K562 (cell line): ENCODE data around the gene PYGO2. TPM values are rescaled to one million over a fixed set of nuclear protein-coding genes. Genes with fewer than 3 reads are reported as not detected.

Experiments
- ARID1B ChIP-seq: fragments of 450-650 bp; IDR thresholded peaks from 2 replicates; pipeline ENCODE4 v1.6.1; 2016; ENCODE audit warnings: antibody characterized with exemption, mild to moderate bottlenecking, inconsistent platforms
- BHLHE40 ChIP-seq: IDR thresholded peaks from 2 replicates; pipeline ENCODE4 v1.6.1; 2011; ENCODE audit warnings: low read length, improper control_type of control experiment
- DMBX1 ChIP-seq: fragments of 250-450 bp; sonication (Bioruptor Pico); IDR thresholded peaks from 2 replicates; pipeline ENCODE4 v1.8.0; 2022; ENCODE audit warnings: inconsistent platforms, mild to moderate bottlenecking, moderate library complexity, borderline replicate concordance
- GTF2A2 ChIP-seq: IDR thresholded peaks from 2 replicates; pipeline ENCODE4 v1.6.1; 2016; ENCODE audit warnings: mild to moderate bottlenecking, missing genetic modification characterization, missing compliant biosample characterization
- HNRNPLL ChIP-seq: fragments of 200-400 bp; formaldehyde crosslinking; IDR thresholded peaks from 2 replicates; pipeline ENCODE4 v1.6.1; 2017; ENCODE audit warnings: low read length, low read depth, mild to moderate bottlenecking; ENCODE audit not compliant: poor library complexity, severe bottlenecking
- ID3 ChIP-seq, 2 experiments: fragments of 250-450 bp in 1 of 2; fragments of 450-650 bp in 1 of 2; sonication (Bioruptor Pico) in 1 of 2; IDR thresholded peaks; 2 replicates each; pipeline versions ENCODE4 v1.6.1 to v1.8.0; 2016 to 2021; ENCODE audit warnings: mild to moderate bottlenecking in 2 of 2, moderate library complexity in 2 of 2, missing compliant biosample characterization in 1 of 2, missing genetic modification characterization in 1 of 2
- ILF3 ChIP-seq: fragments of 450-650 bp; IDR thresholded peaks from 2 replicates; pipeline ENCODE4 v1.6.1; 2018; ENCODE audit warnings: antibody characterized with exemption, mild to moderate bottlenecking, moderate library complexity, borderline replicate concordance
- KLF16 ChIP-seq: IDR thresholded peaks from 2 replicates; pipeline ENCODE4 v1.6.1; 2016; ENCODE audit warnings: antibody characterized with exemption
- NCOA6 ChIP-seq: fragments of 450-650 bp; IDR thresholded peaks from 2 replicates; pipeline ENCODE4 v1.6.1; 2017; ENCODE audit warnings: mild to moderate bottlenecking
- POLR2AphosphoS5 ChIP-seq: IDR thresholded peaks from 2 replicates; pipeline ENCODE4 v1.6.1; 2011; ENCODE audit warnings: mild to moderate bottlenecking, low read depth, low read length, moderate library complexity; ENCODE audit not compliant: control insufficient read depth, insufficient read depth
- RB1 ChIP-seq: fragments of 450-650 bp; IDR thresholded peaks from 2 replicates; pipeline ENCODE4 v1.6.1; 2017; ENCODE audit warnings: low read depth, mild to moderate bottlenecking
- RBM15 ChIP-seq: fragments of 200-400 bp; formaldehyde crosslinking; IDR thresholded peaks from 2 replicates; pipeline ENCODE4 v1.6.1; 2018; ENCODE audit warnings: mild to moderate bottlenecking, low read length, moderate library complexity; ENCODE audit not compliant: insufficient read depth
- SNIP1 ChIP-seq: fragments of 450-650 bp; IDR thresholded peaks from 2 replicates; pipeline ENCODE4 v1.7.1; 2017; ENCODE audit warnings: low read depth, mild to moderate bottlenecking
- TRIM24 ChIP-seq, 2 experiments: fragments of 450-650 bp; IDR thresholded peaks; 2 replicates each; pipeline ENCODE4 v1.6.1; 2016
- XRCC3 ChIP-seq: fragments of 450-650 bp; IDR thresholded peaks from 2 replicates; pipeline ENCODE4 v1.6.1; 2017; ENCODE audit warnings: mild to moderate bottlenecking, moderate library complexity
- ZC3H11A ChIP-seq: IDR thresholded peaks from 2 replicates; pipeline ENCODE4 v1.6.1; 2012; ENCODE audit warnings: low read depth, low read length, improper control_type of control experiment
- ZFP36 ChIP-seq: fragments of 150-350 bp; IDR thresholded peaks from 2 replicates; pipeline ENCODE4 v1.6.1; 2018; ENCODE audit warnings: low read length, low read depth; ENCODE audit not compliant: partially characterized antibody
- ZNF740 ChIP-seq, 3 experiments: fragments of 200-800 bp in 1 of 3; sonication (Bioruptor generic) in 1 of 3; sonication (generic) in 1 of 3; formaldehyde crosslinking in 1 of 3; IDR thresholded peaks; 2 replicates each; pipeline versions ENCODE4 v1.6.1 to v1.8.0; 2016 to 2022; ENCODE audit warnings: mild to moderate bottlenecking in 2 of 3, missing compliant biosample characterization in 2 of 3, missing genetic modification characterization in 2 of 3, missing genetic modification reagents in 1 of 3
- ZNF79 ChIP-seq: fragments of 250-450 bp; sonication (Bioruptor Pico); IDR thresholded peaks from 2 replicates; pipeline ENCODE4 v1.4.0; 2020; ENCODE audit warnings: low read depth, mild to moderate bottlenecking, moderate library complexity
- polyA plus RNA-seq, 8 experiments: library from polyadenylated mRNA; depleted of rRNA in 4 of 8; stranded (reverse) in 5 of 8; unstranded in 3 of 8; fragments of >200 nt; fragmentation: Nextera tagmentation in 2 of 8; fragmentation: Illumina TruSeq in 1 of 8; extraction: Ambion mirVana in 2 of 8; extraction: Trizol in 1 of 8; gene quantifications; 2 replicates each; pipeline versions ENCODE4 v1.2.1 to v1.2.3, GENCODE V29; 2011 to 2014; ENCODE audit warnings: inconsistent platforms in 1 of 8, missing spikeins in 1 of 8
- total RNA-seq, 7 experiments: library from RNA; depleted of rRNA in 6 of 7; stranded (reverse); fragments of >200 nt in 6 of 7; fragmentation: Illumina TruSeq in 2 of 7; extraction: Trizol in 2 of 7; gene quantifications; 2 replicates each; pipeline versions ENCODE4 v1.2.1 to v1.2.3, GENCODE V29; 2011 to 2021; ENCODE audit warnings: low replicate concordance in 1 of 7
- TF ChIP-seq, protein P1 (sequence below): fragments of 250-450 bp; sonication (Bioruptor Pico); IDR thresholded peaks from 2 replicates; pipeline ENCODE4 v1.9.0; 2021; ENCODE audit warnings: mild to moderate bottlenecking, inconsistent platforms
- TF ChIP-seq, protein P2 (sequence below), 2 experiments: fragments of 450-650 bp; IDR thresholded peaks; 2 replicates each; pipeline ENCODE4 v1.6.1; 2016

The PYGO2 gene
- total and polyA plus RNA-seq, 9 of the 15 experiments (the other 6 are each of a cell fraction or from before 2014, with no cell fraction given) = 8.3 to 36.2 (median 18.2) TPM

DNA sequence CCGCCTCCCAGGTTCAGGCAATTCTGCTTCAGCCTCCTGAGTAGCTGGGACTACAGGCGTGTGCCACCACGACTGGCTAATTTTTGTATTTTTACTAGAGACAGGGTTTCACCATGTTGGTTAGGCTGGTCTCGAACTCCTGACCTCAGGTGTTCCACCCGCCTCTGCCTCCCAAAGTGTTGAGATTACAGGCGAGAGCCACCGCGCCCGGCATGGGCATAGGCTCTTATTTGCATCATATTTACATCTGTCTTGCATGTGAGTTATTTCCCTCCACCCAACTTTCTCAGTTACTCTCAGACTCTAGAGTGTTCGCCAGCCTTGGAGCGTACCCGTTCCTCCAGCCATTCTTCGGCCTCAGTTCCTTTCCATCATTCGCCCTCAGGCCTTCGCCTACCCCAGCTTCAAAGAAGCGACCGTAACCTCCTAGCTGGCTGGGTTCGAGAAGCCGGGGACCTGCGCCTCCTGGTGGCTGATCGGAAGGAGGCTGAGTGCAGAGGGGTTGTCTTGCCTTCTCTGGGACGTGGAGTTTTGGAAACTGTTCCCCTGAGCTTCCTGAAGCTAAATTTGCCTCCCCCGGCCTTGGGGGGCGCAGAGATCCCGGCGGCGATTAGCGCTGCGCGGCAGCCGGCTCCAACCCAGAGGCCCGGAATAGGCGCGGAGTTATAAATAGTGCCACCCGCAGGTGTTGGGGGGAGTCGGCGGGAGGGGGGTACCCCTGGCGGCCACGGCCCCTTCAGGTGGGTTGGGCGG is 37.4 kb upstream of the PYGO2 start (continued):
- no peak for TF ChIP-seq ID3 (CRISPR knock-in tag; IDR thresholded peaks at IDR 0.05)
- peak; percentile 71; the same call in 1 of the 2 replicates for TF ChIP-seq ID3 (tag; IDR thresholded peaks at IDR 0.05)
- TF ChIP-seq ARID1B = peak; percentile 27; the same call in 1 of the 2 replicates
- TF ChIP-seq XRCC3 = no peak
- TF ChIP-seq GTF2A2 (tag) = 0 out of 2 replicates have a peak, but pooled peaks have one; percentile 59
- TF ChIP-seq NCOA6 = no peak
- peak; percentile 63; the same call in 1 of the 2 replicates for TF ChIP-seq KLF16
- no peak for TF ChIP-seq HNRNPLL
- TF ChIP-seq, protein P1, sequence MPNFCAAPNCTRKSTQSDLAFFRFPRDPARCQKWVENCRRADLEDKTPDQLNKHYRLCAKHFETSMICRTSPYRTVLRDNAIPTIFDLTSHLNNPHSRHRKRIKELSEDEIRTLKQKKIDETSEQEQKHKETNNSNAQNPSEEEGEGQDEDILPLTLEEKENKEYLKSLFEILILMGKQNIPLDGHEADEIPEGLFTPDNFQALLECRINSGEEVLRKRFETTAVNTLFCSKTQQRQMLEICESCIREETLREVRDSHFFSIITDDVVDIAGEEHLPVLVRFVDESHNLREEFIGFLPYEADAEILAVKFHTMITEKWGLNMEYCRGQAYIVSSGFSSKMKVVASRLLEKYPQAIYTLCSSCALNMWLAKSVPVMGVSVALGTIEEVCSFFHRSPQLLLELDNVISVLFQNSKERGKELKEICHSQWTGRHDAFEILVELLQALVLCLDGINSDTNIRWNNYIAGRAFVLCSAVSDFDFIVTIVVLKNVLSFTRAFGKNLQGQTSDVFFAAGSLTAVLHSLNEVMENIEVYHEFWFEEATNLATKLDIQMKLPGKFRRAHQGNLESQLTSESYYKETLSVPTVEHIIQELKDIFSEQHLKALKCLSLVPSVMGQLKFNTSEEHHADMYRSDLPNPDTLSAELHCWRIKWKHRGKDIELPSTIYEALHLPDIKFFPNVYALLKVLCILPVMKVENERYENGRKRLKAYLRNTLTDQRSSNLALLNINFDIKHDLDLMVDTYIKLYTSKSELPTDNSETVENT = no peak
- TF ChIP-seq ZNF740 (CRISPR knock-in tag; IDR thresholded peaks at IDR 0.05) = no peak
- no peak for TF ChIP-seq ZNF740 (tag; IDR thresholded peaks at IDR 0.05)
- peak; percentile 31; the same call in 1 of the 2 replicates for TF ChIP-seq BHLHE40
- TF ChIP-seq RBM15 = no peak
- no peak for TF ChIP-seq DMBX1 (CRISPR knock-in tag)
- TF ChIP-seq TRIM24 (IDR thresholded peaks at IDR 0.05) = no peak
- TF ChIP-seq ZC3H11A = 0 out of 2 replicates have a peak, but pooled peaks have one; percentile 63
- peak; percentile 68 for TF ChIP-seq RB1
- TF ChIP-seq POLR2AphosphoS5 = peak; percentile 50; the same call in 1 of the 2 replicates
- TF ChIP-seq, protein P2, sequence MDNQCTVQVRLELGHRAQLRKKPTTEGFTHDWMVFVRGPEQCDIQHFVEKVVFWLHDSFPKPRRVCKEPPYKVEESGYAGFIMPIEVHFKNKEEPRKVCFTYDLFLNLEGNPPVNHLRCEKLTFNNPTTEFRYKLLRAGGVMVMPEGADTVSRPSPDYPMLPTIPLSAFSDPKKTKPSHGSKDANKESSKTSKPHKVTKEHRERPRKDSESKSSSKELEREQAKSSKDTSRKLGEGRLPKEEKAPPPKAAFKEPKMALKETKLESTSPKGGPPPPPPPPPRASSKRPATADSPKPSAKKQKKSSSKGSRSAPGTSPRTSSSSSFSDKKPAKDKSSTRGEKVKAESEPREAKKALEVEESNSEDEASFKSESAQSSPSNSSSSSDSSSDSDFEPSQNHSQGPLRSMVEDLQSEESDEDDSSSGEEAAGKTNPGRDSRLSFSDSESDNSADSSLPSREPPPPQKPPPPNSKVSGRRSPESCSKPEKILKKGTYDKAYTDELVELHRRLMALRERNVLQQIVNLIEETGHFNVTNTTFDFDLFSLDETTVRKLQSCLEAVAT (IDR thresholded peaks at IDR 0.05) = peak in 1 of 2 experiments; percentile 55; a peak in 1 of 4 replicates
- no peak for TF ChIP-seq SNIP1
- TF ChIP-seq ZNF79 (CRISPR knock-in tag) = no peak
- no peak for TF ChIP-seq ILF3
- TF ChIP-seq ZFP36 = peak; percentile 6
